Right cardiac atrium (tissue), 5 donors: ENCODE results near the gene ULK4. TPM values are rescaled to one million over a fixed set of nuclear protein-coding genes. Genes with fewer than 3 reads are reported as not detected.

ENCODE experiments used
- ATAC-seq, 2 donors: fragments of 200-7000 bp; cut with Tn5 transposase; one replicate each; pipeline versions ENCODE4 v1.8.0 to v1.9.1; 2020; ENCODE audit warnings: moderate library complexity in 2 of 2, mild to moderate bottlenecking in 1 of 2
- DNase-seq, 3 donors: peaks; one replicate each; pipeline ENCODE4 v3.0.0-alpha.2; 2020
- H3K27ac ChIP-seq: one replicate; pipeline ENCODE4 v1.5.1; 2013; ENCODE audit warnings: mild to moderate bottlenecking, low read length, control low read depth, moderate library complexity
- H3K27me3 ChIP-seq: one replicate; pipeline ENCODE4 v1.6.1; 2013; ENCODE audit not compliant: control insufficient read depth, insufficient read depth
- H3K4me1 ChIP-seq: one replicate; pipeline ENCODE4 v1.6.1; 2013; ENCODE audit warnings: low read length; ENCODE audit not compliant: control insufficient read depth, insufficient read depth
- H3K4me3 ChIP-seq: one replicate; pipeline ENCODE4 v1.5.1; 2013; ENCODE audit warnings: low read length, control low read depth
- H3K9me3 ChIP-seq: one replicate; pipeline ENCODE4 v1.6.1; 2013; ENCODE audit warnings: low read length; ENCODE audit not compliant: control insufficient read depth
- WGBS: extraction: QIAGEN DNeasy Blood & Tissue Kit; methylation state at CpG from one replicate; pipeline ENCODE4 v1.1.7; 2013; 5-methylcytosine and 5-hydroxymethylcytosine counted together
- intact Hi-C, 4 donors: fragments of 100-400 bp; cut with DNase I; formaldehyde crosslinking; loops; one replicate each; pipeline versions ENCODE4 v1.11.0 to v1.14.0; 2022 to 2023
- polyA plus RNA-seq: library from polyadenylated mRNA; stranded (reverse); fragments of 200-250 nt; gene quantifications from one replicate; pipeline ENCODE4 v1.2.3, GENCODE V29; 2013
- total RNA-seq, 4 donors: library from RNA; stranded (reverse); fragmentation: NEBNext Ultra II Directional; extraction: Animal tissue kit (Norgen Biotek cat#: 25700); gene quantifications; one replicate each; pipeline ENCODE4 v1.2.1, GENCODE V29; 2021
- donor health status: healthy with polysubstance abuse.
- donor health status: DM: no; HTN: yes; CAD: no.
- donor health status: DM: no; HTN: no; CAD: no.
- donor health status: DM: no; HTN: yes; CAD: no; lungs with severe emphysema.
- donor health status: DM: yes; HTN: yes; CAD: no.

Gene ULK4
- total and polyA plus RNA-seq, 5 donors: 13.8 to 22.4 (median 18.0) TPM

- no peak overlapping the region for H3K4me3 ChIP-seq
- no peaks in the 10 kb centered on the region for H3K27me3 ChIP-seq
- WGBS: 91% methylated on average over 1 of the region's 1 CpG
- intact Hi-C loops: no loop called here
- DNase-seq (no peak), ATAC-seq (no peak)
- no peaks in the 10 kb centered on the region for H3K9me3 ChIP-seq
- H3K27ac ChIP-seq: no peak overlapping the region
- no peaks in the 10 kb centered on the region for H3K4me1 ChIP-seq
Observed at GRCh38 chr3:41521010-41521655, 440.8 kb downstream of the ULK4 start.

GRCh38 chr3:41519746-41520145, 442.2 kb downstream of the ULK4 start:
- Histone ChIP-seq H3K4me3 (no peak overlapping the region), H3K9me3 (no peaks in the 10 kb centered on the region), H3K27ac (no peak overlapping the region), H3K27me3 (no peaks in the 10 kb centered on the region), H3K4me1 (no peaks in the 10 kb centered on the region)
- ATAC-seq (no peak), DNase-seq (no peak)
- intact Hi-C loops: no loop called here
- 92% methylated on average over 2 of the region's 2 CpGs for WGBS

GRCh38 chr3:41518626-41519025, 443.3 kb downstream of the ULK4 start:
- Histone ChIP-seq H3K27ac (no peak overlapping the region), H3K9me3 (no peaks in the 10 kb centered on the region), H3K4me1 (no peaks in the 10 kb centered on the region), H3K27me3 (no peaks in the 10 kb centered on the region), H3K4me3 (no peak overlapping the region)
- 61% methylated on average over 4 of the region's 4 CpGs for WGBS
- ATAC-seq: no peak
- intact Hi-C loops: no loop called here
- no peak for DNase-seq

GRCh38 chr3:41508063-41508696, 453.7 kb downstream of the ULK4 start:
- Histone ChIP-seq H3K4me1 (no peaks in the 10 kb centered on the region), H3K27ac (no peak overlapping the region), H3K27me3 (no peaks in the 10 kb centered on the region), H3K9me3 (no peaks in the 10 kb centered on the region), H3K4me3 (no peak overlapping the region)
- ATAC-seq (no peak), DNase-seq (no peak)
- intact Hi-C loops: no loop called here
- WGBS: 95% methylated on average over 7 of the region's 7 CpGs

- Histone ChIP-seq H3K27me3 (no peaks in the 10 kb centered on the region), H3K4me3 (no peak overlapping the region), H3K9me3 (no peaks in the 10 kb centered on the region), H3K27ac (no peak overlapping the region), H3K4me1 (no peaks in the 10 kb centered on the region)
- WGBS: 77% methylated on average over 2 of the region's 2 CpGs
- ATAC-seq: no peak
- no peak for DNase-seq
- intact Hi-C loops: no loop called here
Observed at GRCh38 chr3:41507336-41508062, 454.4 kb downstream of the ULK4 start.

GRCh38 chr3:41503998-41504623, 457.8 kb downstream of the ULK4 start:
- DNase-seq (no peak), ATAC-seq (no peak)
- intact Hi-C loops: no loop called here
- no peaks in the 10 kb centered on the region for H3K27me3 ChIP-seq
- no peak overlapping the region for H3K4me3 ChIP-seq
- H3K27ac ChIP-seq: no peak overlapping the region
- H3K4me1 ChIP-seq: no peaks in the 10 kb centered on the region
- H3K9me3 ChIP-seq: no peaks in the 10 kb centered on the region

GRCh38 chr3:41502481-41502880, 459.4 kb downstream of the ULK4 start:
- Histone ChIP-seq H3K4me1 (no peaks in the 10 kb centered on the region), H3K27me3 (no peaks in the 10 kb centered on the region), H3K27ac (no peak overlapping the region), H3K9me3 (no peaks in the 10 kb centered on the region), H3K4me3 (no peak overlapping the region)
- intact Hi-C loops: no loop called here
- DNase-seq: no peak
- no peak for ATAC-seq

GRCh38 chr3:41502023-41502422, 459.9 kb downstream of the ULK4 start:
- ATAC-seq (no peak), DNase-seq (no peak)
- H3K9me3 ChIP-seq: no peaks in the 10 kb centered on the region
- H3K4me3 ChIP-seq: no peak overlapping the region
- H3K27me3 ChIP-seq: no peaks in the 10 kb centered on the region
- intact Hi-C loops: no loop called here
- H3K27ac ChIP-seq: no peak overlapping the region
- 20% methylated on average over 1 of the region's 1 CpG for WGBS
- no peaks in the 10 kb centered on the region for H3K4me1 ChIP-seq

- no peak for DNase-seq
- Histone ChIP-seq H3K27me3 (no peaks in the 10 kb centered on the region), H3K9me3 (no peaks in the 10 kb centered on the region), H3K4me3 (no peak overlapping the region), H3K4me1 (no peaks in the 10 kb centered on the region), H3K27ac (no peak overlapping the region)
- no peak for ATAC-seq
- 96% methylated on average over 2 of the region's 2 CpGs for WGBS
- intact Hi-C loops: no loop called here
Observed at GRCh38 chr3:41498847-41499246, 463.1 kb downstream of the ULK4 start.

GRCh38 chr3:41490360-41490759, 471.5 kb downstream of the ULK4 start:
- H3K4me1 ChIP-seq: no peaks in the 10 kb centered on the region
- WGBS: 93% methylated on average over 2 of the region's 2 CpGs
- H3K27ac ChIP-seq: no peak overlapping the region
- no peaks in the 10 kb centered on the region for H3K27me3 ChIP-seq
- H3K9me3 ChIP-seq: no peaks in the 10 kb centered on the region
- no peak for DNase-seq
- intact Hi-C loops: no loop called here
- no peak overlapping the region for H3K4me3 ChIP-seq
- no peak for ATAC-seq

- intact Hi-C loops: no loop called here
- H3K9me3 ChIP-seq: no peaks in the 10 kb centered on the region
- no peak for DNase-seq
- H3K27me3 ChIP-seq: no peaks in the 10 kb centered on the region
- ATAC-seq: no peak
- WGBS: 36% methylated on average over 1 of the region's 1 CpG
- H3K4me1 ChIP-seq: no peaks in the 10 kb centered on the region
- no peak overlapping the region for H3K27ac ChIP-seq
- no peak overlapping the region for H3K4me3 ChIP-seq
Observed at GRCh38 chr3:41489231-41489630, 472.7 kb downstream of the ULK4 start.
